Activated T-cell treated with anti-CD3 and anti-CD28 coated beads for 48 hours (primary cell): ENCODE measurements around the gene PSMG4.
"Not testable (repeated sequence)": the region's sequence is repeated elsewhere in the genome, so short reads cannot be mapped to it uniquely, and the experiment has no call there.

Source experiments
- DNase-seq: peaks from one replicate; pipeline ENCODE4 v3.0.0-alpha.2; 2020; ENCODE audit warnings: low read depth

The PSMG4 gene

GRCh38 chr6:3230900-3231246, 27.9 kb upstream of the PSMG4 start:
- no peak for DNase-seq

- no peak for DNase-seq
Measured at GRCh38 chr6:3231247-3232016, 27.3 kb upstream of the PSMG4 start.

GRCh38 chr6:3232017-3232945, 26.5 kb upstream of the PSMG4 start:
- no peak for DNase-seq

- no peak for DNase-seq
Measured at GRCh38 chr6:3233321-3233720, 25.4 kb upstream of the PSMG4 start.

GRCh38 chr6:3233904-3234303, 24.8 kb upstream of the PSMG4 start:
- DNase-seq = no peak

GRCh38 chr6:3235486-3235885, 23.3 kb upstream of the PSMG4 start:
- DNase-seq = no peak

GRCh38 chr6:3236005-3236404, 22.7 kb upstream of the PSMG4 start:
- no peak for DNase-seq

GRCh38 chr6:3237761-3238662, 20.7 kb upstream of the PSMG4 start:
- DNase-seq = no peak

- no peak for DNase-seq
Measured at GRCh38 chr6:3239110-3239830, 19.5 kb upstream of the PSMG4 start.

GRCh38 chr6:3240595-3240994, 18.2 kb upstream of the PSMG4 start:
- DNase-seq = no peak

GRCh38 chr6:3241745-3242144, 17.0 kb upstream of the PSMG4 start:
- not testable (repeated sequence) for DNase-seq

GRCh38 chr6:3242768-3243167, 16.0 kb upstream of the PSMG4 start:
- no peak for DNase-seq

- DNase-seq = no peak
Measured at GRCh38 chr6:3244003-3244831, 14.5 kb upstream of the PSMG4 start.

- not testable (repeated sequence) for DNase-seq
Measured at GRCh38 chr6:3244832-3245161, 13.9 kb upstream of the PSMG4 start.

- no peak for DNase-seq
Measured at GRCh38 chr6:3245216-3245615, 13.5 kb upstream of the PSMG4 start.

- no peak for DNase-seq
Measured at GRCh38 chr6:3247255-3248146, 11.2 kb upstream of the PSMG4 start.

GRCh38 chr6:3249821-3250220, 8.9 kb upstream of the PSMG4 start:
- DNase-seq = no peak

- no peak for DNase-seq
Measured at GRCh38 chr6:3250231-3250675, 8.5 kb upstream of the PSMG4 start.

- peak; percentile 76 for DNase-seq
Measured at GRCh38 chr6:3251462-3252314, 7.1 kb upstream of the PSMG4 start.
